ENCODE measurements around the gene CPT1C. TPM values are rescaled to one million over a fixed set of nuclear protein-coding genes. Genes with fewer than 3 reads are reported as not detected.
A peak's percentile ranks its signal among the peaks of the same experiment; 100 is the strongest.

CPT1C gene
- total RNA-seq, 2 donors from 2014 or later: 1.2 to 2.8 TPM

DNA sequence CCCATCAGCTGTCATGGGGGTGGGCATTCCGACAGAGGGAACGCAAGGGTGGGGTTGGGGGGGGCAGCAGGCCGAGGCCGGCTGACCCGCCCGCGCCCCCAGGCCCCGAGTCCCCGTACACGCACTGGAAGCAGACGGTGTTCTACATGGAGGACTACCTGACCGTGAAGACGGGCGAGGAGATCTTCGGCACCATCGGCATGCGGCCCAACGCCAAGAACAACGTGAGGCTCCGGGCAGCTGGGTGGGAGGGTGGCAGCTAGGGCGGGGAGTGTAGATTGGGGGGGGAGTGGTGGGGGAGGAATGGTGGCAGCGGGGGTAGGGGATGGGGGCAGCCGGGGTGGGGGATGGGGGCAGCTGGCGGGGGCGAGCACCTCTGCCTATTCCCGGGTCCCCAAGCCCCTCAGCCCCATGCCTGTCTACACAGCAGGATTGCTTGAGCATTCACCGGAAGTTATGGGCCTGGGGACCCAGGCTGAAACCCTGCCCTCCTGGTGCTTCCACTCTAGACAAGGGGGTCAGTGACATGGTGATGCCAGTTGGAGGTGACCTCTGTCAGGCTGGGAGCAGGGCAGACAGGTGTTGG lies 4.3 kb upstream of the CPT1C start:
- Histone ChIP-seq H3K36me3 (peaks cover 53% of the 10 kb centered on the region), H3K9me3 (no peaks in the 10 kb centered on the region), H3K4me3 (no peak overlapping the region), H3K4me1 (peaks cover 0 to 66% of the 10 kb centered on the region in 2 donors), H3K27ac (peak overlapping the region in 1 of 2 donors; percentile 0), H3K27me3 (no peaks in the 10 kb centered on the region)
- DNase-seq (ENCODE audit: low spot score): no peak
- TF ChIP-seq, protein P1, sequence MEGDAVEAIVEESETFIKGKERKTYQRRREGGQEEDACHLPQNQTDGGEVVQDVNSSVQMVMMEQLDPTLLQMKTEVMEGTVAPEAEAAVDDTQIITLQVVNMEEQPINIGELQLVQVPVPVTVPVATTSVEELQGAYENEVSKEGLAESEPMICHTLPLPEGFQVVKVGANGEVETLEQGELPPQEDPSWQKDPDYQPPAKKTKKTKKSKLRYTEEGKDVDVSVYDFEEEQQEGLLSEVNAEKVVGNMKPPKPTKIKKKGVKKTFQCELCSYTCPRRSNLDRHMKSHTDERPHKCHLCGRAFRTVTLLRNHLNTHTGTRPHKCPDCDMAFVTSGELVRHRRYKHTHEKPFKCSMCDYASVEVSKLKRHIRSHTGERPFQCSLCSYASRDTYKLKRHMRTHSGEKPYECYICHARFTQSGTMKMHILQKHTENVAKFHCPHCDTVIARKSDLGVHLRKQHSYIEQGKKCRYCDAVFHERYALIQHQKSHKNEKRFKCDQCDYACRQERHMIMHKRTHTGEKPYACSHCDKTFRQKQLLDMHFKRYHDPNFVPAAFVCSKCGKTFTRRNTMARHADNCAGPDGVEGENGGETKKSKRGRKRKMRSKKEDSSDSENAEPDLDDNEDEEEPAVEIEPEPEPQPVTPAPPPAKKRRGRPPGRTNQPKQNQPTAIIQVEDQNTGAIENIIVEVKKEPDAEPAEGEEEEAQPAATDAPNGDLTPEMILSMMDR (IDR thresholded peaks at IDR 0.05): no peak

DNA sequence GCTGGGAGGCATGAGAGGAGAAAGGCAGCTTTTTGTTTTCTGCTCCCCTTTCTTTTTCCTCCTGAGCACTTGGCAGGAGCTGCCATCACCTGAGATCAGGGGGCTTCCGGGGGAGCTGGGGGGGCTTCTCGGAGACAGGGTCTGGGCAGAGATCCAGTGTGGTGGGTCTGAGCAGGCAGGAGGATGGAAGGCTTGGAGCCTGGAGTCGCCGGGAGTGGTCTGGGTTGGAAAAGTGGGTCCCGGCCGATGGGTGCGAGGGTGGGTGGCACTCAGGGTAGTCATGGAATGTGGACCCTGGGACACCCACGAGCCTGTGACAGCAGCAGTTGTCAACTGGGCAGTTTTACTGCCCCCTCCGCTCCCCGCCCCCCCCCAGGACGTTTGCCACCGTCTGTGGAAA lies 3.8 kb upstream of the CPT1C start:
- peaks cover 47% of the 10 kb centered on the region for H3K36me3 ChIP-seq
- no peaks in the 10 kb centered on the region for H3K27me3 ChIP-seq
- H3K4me1 ChIP-seq: peaks cover 0 to 64% of the 10 kb centered on the region in 2 donors
- no peaks in the 10 kb centered on the region for H3K9me3 ChIP-seq
- H3K4me3 ChIP-seq: no peak overlapping the region
- TF ChIP-seq, protein P1 (IDR thresholded peaks at IDR 0.05): no peak
- DNase-seq (ENCODE audit: low spot score): no peak
- no peak overlapping the region for H3K27ac ChIP-seq

- Histone ChIP-seq H3K4me3 (peak overlapping the region in 1 of 2 donors; percentile 51), H3K36me3 (peaks cover 41% of the 10 kb centered on the region), H3K9me3 (no peaks in the 10 kb centered on the region), H3K4me1 (peaks cover 0 to 64% of the 10 kb centered on the region in 2 donors), H3K27ac (no peak overlapping the region), H3K27me3 (no peaks in the 10 kb centered on the region)
- DNase-seq (ENCODE audit: low spot score): no peak
- TF ChIP-seq, protein P1 (IDR thresholded peaks at IDR 0.05): no peak
These were observed 3.2 kb upstream of the CPT1C start for GRCh38 chr19:49687566-49688316.

DNA sequence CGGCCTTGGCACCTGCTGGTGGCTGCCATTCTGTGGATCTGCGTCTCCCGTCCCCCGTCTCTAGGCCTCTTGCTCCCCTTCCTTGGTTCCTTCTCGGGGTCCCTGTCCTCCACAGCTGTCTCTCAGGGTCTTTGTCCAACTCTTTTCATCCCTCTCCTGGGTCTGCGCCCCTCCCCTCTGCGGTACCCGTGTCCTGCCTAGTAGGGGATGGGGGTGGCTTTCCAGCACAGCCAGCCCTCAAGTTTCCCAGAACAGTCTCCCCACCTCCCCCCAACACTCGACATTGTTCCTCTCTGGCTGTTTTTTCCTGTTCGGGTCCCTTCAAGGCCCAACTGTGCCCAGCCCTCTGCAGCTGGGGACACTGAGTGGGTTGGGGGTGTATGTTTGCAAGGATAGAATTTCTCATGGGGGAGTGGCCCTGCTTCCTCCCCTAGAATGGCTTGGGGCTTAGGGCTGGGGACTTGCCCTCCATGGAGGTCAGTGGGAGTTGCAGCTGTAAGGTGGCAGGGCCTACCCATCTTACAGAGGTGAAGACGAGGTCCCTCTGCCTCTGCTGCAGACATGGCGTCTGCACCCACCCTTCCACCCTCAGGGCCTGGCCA lies 2.3 kb upstream of the CPT1C start:
- DNase-seq (ENCODE audit: low spot score): no peak
- Histone ChIP-seq H3K36me3 (peaks cover 34% of the 10 kb centered on the region), H3K27me3 (no peaks in the 10 kb centered on the region), H3K4me3 (peak overlapping the region in 1 of 2 donors; percentile 51), H3K27ac (no peak overlapping the region), H3K9me3 (no peaks in the 10 kb centered on the region), H3K4me1 (peaks cover 0 to 64% of the 10 kb centered on the region in 2 donors)
- TF ChIP-seq, protein P1 (IDR thresholded peaks at IDR 0.05): no peak

GRCh38 chr19:49689133-49690078 lies 1.5 kb upstream of the CPT1C start, which contains the start of gene ADM5:
ADM5 (plus strand) TSS chr19:49689594; CDS start chr19:49689838, 244 bp downstream.
- DNase-seq (ENCODE audit: low spot score): no peak
- Histone ChIP-seq H3K36me3 (peaks cover 26% of the 10 kb centered on the region), H3K4me3 (peak within 1 kb of the TSS; percentile 36 to 51), H3K9me3 (no peaks in the 10 kb centered on the region), H3K4me1 (peaks cover 0 to 63% of the 10 kb centered on the region in 2 donors), H3K27me3 (no peaks in the 10 kb centered on the region), H3K27ac (peak within 1 kb of the TSS; percentile 30 to 43)
- TF ChIP-seq, protein P1 (IDR thresholded peaks at IDR 0.05): peak; percentile 21 to 70

All from right atrium auricular region (tissue), 2 donors.